Stimulated activated CD4-positive, alpha-beta T cell treated with anti-CD3 and anti-CD28 coated beads, Interleukin-12 subunit alpha, Interleukin-12 subunit beta, amount 100 ng/mL, for 48 hours (primary cell): ENCODE measurements around the gene RUFY2.
"Not testable (repeated sequence)": the region's sequence is repeated elsewhere in the genome, so short reads cannot be mapped to it uniquely, and the experiment has no call there.

Experiments
- DNase-seq, 3 donors: peaks; one replicate each; pipeline ENCODE4 v3.0.0-alpha.2; 2020; ENCODE audit warnings: low read depth in 2 of 3, low spot score in 1 of 3

Gene RUFY2

GRCh38 chr10:68329506-68329861 lies 77.6 kb downstream of the RUFY2 start:
- no peak for DNase-seq

GRCh38 chr10:68327889-68328786 lies 78.9 kb downstream of the RUFY2 start:
- DNase-seq: no peak

GRCh38 chr10:68324396-68324795 lies 82.7 kb downstream of the RUFY2 start:
- not testable (repeated sequence) for DNase-seq

GRCh38 chr10:68318331-68319059 lies 88.6 kb downstream of the RUFY2 start:
- no peak for DNase-seq

- no peak for DNase-seq
Measured at GRCh38 chr10:68315582-68315981, 91.5 kb downstream of the RUFY2 start.

GRCh38 chr10:68314930-68315329 lies 92.1 kb downstream of the RUFY2 start:
- not testable (repeated sequence) for DNase-seq

- no peak for DNase-seq
Measured at GRCh38 chr10:68310531-68310930, 96.5 kb downstream of the RUFY2 start.

- DNase-seq: no peak
Measured at GRCh38 chr10:68305854-68306253, 101.2 kb downstream of the RUFY2 start.

GRCh38 chr10:68303849-68304412 lies 103.1 kb downstream of the RUFY2 start:
- DNase-seq: no peak

- no peak for DNase-seq
Measured at GRCh38 chr10:68302871-68303270, 104.2 kb downstream of the RUFY2 start.

GRCh38 chr10:68302503-68302823 lies 104.6 kb downstream of the RUFY2 start:
- no peak for DNase-seq

GRCh38 chr10:68301790-68302502 lies 105.1 kb downstream of the RUFY2 start:
- no peak for DNase-seq

- DNase-seq: no peak
Measured at GRCh38 chr10:68301301-68301700, 105.8 kb downstream of the RUFY2 start.

- no peak for DNase-seq
Measured at GRCh38 chr10:68296843-68297663, 110.0 kb downstream of the RUFY2 start.
